Smooth muscle cell (in vitro differentiated cells): ENCODE results near the gene GATC. TPM values are rescaled to one million over a fixed set of nuclear protein-coding genes. Genes with fewer than 3 reads are reported as not detected.

Experiments used
- DNase-seq: peaks from one replicate; lab custom pipeline; 2025; ENCODE audit not compliant: unreplicated experiment; lab: John Stamatoyannopoulos, UW
- H2AFZ ChIP-seq: fragments of 200-600 bp; sonication (generic); 2 replicates; pipeline ENCODE4 v1.6.0; 2016; ENCODE audit warnings: antibody characterized with exemption, low read depth, mild to moderate bottlenecking
- H3F3A ChIP-seq: fragments of 200-600 bp; sonication (generic); 2 replicates; pipeline ENCODE4 v1.6.0; 2017; ENCODE audit warnings: antibody characterized with exemption, low read depth
- H3K27ac ChIP-seq: fragments of 200-600 bp; sonication (generic); 2 replicates; pipeline ENCODE4 v1.5.1; 2016; ENCODE audit warnings: low read depth, mild to moderate bottlenecking
- H3K27me3 ChIP-seq: fragments of 200-600 bp; sonication (generic); 2 replicates; pipeline ENCODE4 v1.6.1; 2016; ENCODE audit warnings: low read depth, mild to moderate bottlenecking
- H3K36me3 ChIP-seq: fragments of 200-600 bp; sonication (generic); 2 replicates; pipeline ENCODE4 v1.5.1; 2016; ENCODE audit warnings: low read depth
- H3K4me1 ChIP-seq: fragments of 200-600 bp; sonication (generic); 2 replicates; pipeline ENCODE4 v1.5.1; 2016; ENCODE audit warnings: low read depth
- H3K4me2 ChIP-seq: fragments of 200-600 bp; sonication (generic); 2 replicates; pipeline ENCODE4 v1.6.0; 2016; ENCODE audit warnings: mild to moderate bottlenecking
- H3K4me3 ChIP-seq: fragments of 200-600 bp; sonication (generic); 2 replicates; pipeline ENCODE4 v1.5.1; 2016; ENCODE audit warnings: mild to moderate bottlenecking
- H3K79me2 ChIP-seq: fragments of 200-600 bp; sonication (generic); 2 replicates; pipeline ENCODE4 v1.6.0; 2016; ENCODE audit warnings: low read depth, mild to moderate bottlenecking
- H3K9ac ChIP-seq: fragments of 200-600 bp; sonication (generic); 2 replicates; pipeline ENCODE4 v1.6.0; 2016; ENCODE audit warnings: low read depth
- H3K9me3 ChIP-seq: fragments of 200-600 bp; sonication (generic); replicated peaks from 2 replicates; pipeline ENCODE4 v1.5.1; 2016; ENCODE audit warnings: low read depth
- H4K20me1 ChIP-seq: fragments of 200-600 bp; sonication (generic); 2 replicates; pipeline ENCODE4 v1.6.0; 2016; ENCODE audit warnings: low read depth
- WGBS: methylation state at CpG from one replicate; pipeline ENCODE4 v1.1.7; 2016; ENCODE audit warnings: low lambda C conversion rate; 5-methylcytosine and 5-hydroxymethylcytosine counted together
- polyA plus RNA-seq: library from polyadenylated mRNA; unstranded; fragments of >200 nt; fragmentation: Nextera tagmentation; extraction: Ambion mirVana; gene quantifications from 2 replicates; pipeline ENCODE4 v1.2.1, GENCODE V29; 2016
- total RNA-seq: library from RNA; depleted of rRNA; stranded (reverse); fragments of >200 nt; gene quantifications from 2 replicates; pipeline ENCODE4 v1.2.3, GENCODE V29; 2014
- TF ChIP-seq, protein P1 (sequence below): fragments of 200-600 bp; sonication (generic); IDR thresholded peaks from 2 replicates; pipeline ENCODE4 v1.5.1; 2017; ENCODE audit warnings: borderline replicate concordance, mild to moderate bottlenecking, antibody characterized with exemption; ENCODE audit not compliant: insufficient read depth, poor library complexity, severe bottlenecking

The GATC gene
- total RNA-seq = 13.4 and 22.2 TPM in 2 replicates
- 9.8 and 10.3 TPM in 2 replicates for polyA plus RNA-seq

DNA sequence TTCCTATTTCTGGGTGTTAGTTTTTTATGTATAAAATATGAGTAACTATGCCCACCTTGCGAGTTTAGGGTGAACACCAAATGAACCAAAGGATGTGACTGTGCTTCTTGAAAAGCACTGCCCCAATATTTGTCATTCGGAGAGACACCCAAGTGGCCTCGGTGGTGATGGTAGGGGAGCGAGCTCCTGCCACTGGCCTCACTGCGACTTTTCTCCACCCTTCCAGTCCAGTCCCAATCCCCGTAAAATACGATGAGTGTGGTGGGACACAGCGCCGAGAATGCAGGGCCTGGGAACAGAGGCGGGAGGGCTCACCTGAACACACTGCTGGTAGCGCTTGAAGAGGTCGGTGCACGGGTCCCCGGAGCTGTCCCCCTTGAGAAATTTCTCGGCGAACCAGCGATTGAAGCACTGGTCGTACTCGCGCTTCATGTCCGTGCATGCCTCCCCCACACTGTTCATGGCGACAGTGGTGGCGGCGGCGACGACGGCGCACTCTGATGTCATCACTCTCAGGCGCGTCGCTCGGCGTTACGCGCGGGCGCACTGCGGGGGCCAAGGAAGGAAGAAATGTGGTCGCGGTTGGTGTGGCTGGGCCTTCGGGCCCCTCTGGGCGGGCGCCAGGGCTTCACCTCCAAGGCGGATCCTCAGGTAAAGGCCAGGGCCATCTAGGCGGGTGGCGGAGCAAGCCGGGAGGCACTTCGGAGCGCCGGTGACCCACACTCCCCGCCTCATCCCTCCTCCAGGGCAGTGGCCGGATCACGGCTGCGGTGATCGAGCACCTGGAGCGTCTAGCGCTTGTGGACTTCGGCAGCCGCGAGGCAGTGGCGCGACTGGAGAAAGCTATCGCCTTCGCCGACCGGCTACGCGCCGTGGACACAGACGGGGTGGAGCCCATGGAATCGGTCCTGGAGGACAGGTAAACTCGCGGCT, at the start of gene GATC, which contains the start of gene TRIAP1:
Gene GATC (plus strand): TSS at position 534 of the 933 bp plus-strand sequence. CDS start 37 bp downstream, at position 571.
Gene TRIAP1 (minus strand): TSS at position 474 of the 933 bp plus-strand sequence. CDS start 12 bp downstream, at position 462.
- peak within 1 kb of the TSS; percentile 89 for H3K27ac ChIP-seq
- TF ChIP-seq, protein P1, sequence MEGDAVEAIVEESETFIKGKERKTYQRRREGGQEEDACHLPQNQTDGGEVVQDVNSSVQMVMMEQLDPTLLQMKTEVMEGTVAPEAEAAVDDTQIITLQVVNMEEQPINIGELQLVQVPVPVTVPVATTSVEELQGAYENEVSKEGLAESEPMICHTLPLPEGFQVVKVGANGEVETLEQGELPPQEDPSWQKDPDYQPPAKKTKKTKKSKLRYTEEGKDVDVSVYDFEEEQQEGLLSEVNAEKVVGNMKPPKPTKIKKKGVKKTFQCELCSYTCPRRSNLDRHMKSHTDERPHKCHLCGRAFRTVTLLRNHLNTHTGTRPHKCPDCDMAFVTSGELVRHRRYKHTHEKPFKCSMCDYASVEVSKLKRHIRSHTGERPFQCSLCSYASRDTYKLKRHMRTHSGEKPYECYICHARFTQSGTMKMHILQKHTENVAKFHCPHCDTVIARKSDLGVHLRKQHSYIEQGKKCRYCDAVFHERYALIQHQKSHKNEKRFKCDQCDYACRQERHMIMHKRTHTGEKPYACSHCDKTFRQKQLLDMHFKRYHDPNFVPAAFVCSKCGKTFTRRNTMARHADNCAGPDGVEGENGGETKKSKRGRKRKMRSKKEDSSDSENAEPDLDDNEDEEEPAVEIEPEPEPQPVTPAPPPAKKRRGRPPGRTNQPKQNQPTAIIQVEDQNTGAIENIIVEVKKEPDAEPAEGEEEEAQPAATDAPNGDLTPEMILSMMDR = no peak
- H3K9me3 ChIP-seq = no peaks in the 10 kb centered on the region
- H3K27me3 ChIP-seq = no peaks in the 10 kb centered on the region
- WGBS = under 1% methylated on average over 69 of the region's 73 CpGs
- peaks cover 64% of the 10 kb centered on the region for H3K79me2 ChIP-seq
- H3K4me2 ChIP-seq = peak within 1 kb of the TSS; percentile 94
- H3F3A ChIP-seq = peaks cover 7% of the 10 kb centered on the region
- peaks cover 9% of the 10 kb centered on the region for H3K4me1 ChIP-seq
- H4K20me1 ChIP-seq = no peaks in the 10 kb centered on the region
- H3K4me3 ChIP-seq = peak within 1 kb of the TSS; percentile 80
- H3K9ac ChIP-seq = peak within 1 kb of the TSS; percentile 90
- peak; percentile 70 for DNase-seq
- no peaks in the 10 kb centered on the region for H3K36me3 ChIP-seq
- H2AFZ ChIP-seq = peak within 1 kb of the TSS; percentile 76

DNA sequence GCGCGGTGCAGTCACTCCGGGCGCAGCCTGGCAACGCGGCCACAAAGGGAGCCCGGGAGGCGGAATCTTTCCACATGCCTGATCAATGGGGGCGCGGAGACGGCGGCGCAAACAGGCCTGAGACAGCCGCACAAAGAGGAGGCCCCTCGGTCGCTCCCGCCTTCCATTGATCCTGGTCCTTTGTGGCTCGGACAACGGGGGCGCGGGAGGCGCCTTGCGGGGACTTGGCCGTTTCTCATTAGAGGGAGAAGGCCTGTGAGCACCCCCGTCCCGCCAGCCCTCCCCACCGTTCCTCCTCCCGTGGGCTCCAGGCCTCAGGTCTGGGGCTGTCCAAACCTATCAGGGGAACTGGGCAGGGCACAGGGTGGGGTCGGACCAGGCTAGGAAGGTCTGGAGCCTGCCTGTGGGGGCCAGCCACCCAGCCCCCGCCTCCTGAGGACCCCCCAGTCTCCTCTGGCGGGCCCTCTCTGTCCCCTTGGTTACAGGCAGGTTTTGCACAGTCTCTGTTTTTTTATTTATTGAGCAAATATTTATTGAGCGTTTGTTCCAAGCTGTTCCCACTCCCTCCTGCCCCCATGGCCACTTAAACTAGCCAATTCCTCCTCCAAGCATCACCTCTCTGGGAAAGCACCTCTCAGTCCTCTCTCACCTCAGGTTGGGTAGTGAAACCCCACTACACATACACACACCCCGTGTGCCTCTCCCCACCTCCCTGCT, 48.3 kb upstream of the GATC start:
- no peak overlapping the region for H3K4me3 ChIP-seq
- no peak overlapping the region for H3K4me2 ChIP-seq

GRCh38 chr12:120399531-120399930, 46.7 kb upstream of the GATC start:
- Histone ChIP-seq H3K27ac (no peak overlapping the region), H3K4me3 (no peak overlapping the region), H2AFZ (no peak overlapping the region), H3K4me2 (no peak overlapping the region), H3K9ac (no peak overlapping the region), H4K20me1 (no peaks in the 10 kb centered on the region), H3K36me3 (no peaks in the 10 kb centered on the region), H3K4me1 (peaks cover 22% of the 10 kb centered on the region), H3K27me3 (no peaks in the 10 kb centered on the region), H3K9me3 (no peaks in the 10 kb centered on the region), H3K79me2 (no peaks in the 10 kb centered on the region), H3F3A (no peaks in the 10 kb centered on the region)
- no peak for DNase-seq
- TF ChIP-seq, protein P1 = no peak
- WGBS = 43% methylated on average over 5 of the region's 5 CpGs

More for the DNA sequence above, 48.3 kb upstream of the GATC start:
- H3F3A ChIP-seq = no peaks in the 10 kb centered on the region
- H4K20me1 ChIP-seq = no peaks in the 10 kb centered on the region
- H3K9me3 ChIP-seq = no peaks in the 10 kb centered on the region
- H3K36me3 ChIP-seq = no peaks in the 10 kb centered on the region
- no peak for DNase-seq
- peaks cover 4% of the 10 kb centered on the region for H3K27me3 ChIP-seq
- H3K27ac ChIP-seq = no peak overlapping the region
- WGBS = 94% methylated on average over 25 of the region's 33 CpGs
- TF ChIP-seq, protein P1 = no peak
- no peaks in the 10 kb centered on the region for H3K79me2 ChIP-seq
- H3K4me1 ChIP-seq = peaks cover 35% of the 10 kb centered on the region
- H2AFZ ChIP-seq = no peak overlapping the region
- H3K9ac ChIP-seq = no peak overlapping the region
